Nucleus accumbens (tissue), 56 donors: ENCODE data around the gene DOCK3.
"Not testable (repeated sequence)": the region's sequence is repeated elsewhere in the genome, so short reads cannot be mapped to it uniquely, and the experiment has no call there.

Experiments used
- DNase-seq, 56 donors: peaks; one replicate each; lab custom pipeline; 2025; lab: John Stamatoyannopoulos, UW

Gene DOCK3

DNA sequence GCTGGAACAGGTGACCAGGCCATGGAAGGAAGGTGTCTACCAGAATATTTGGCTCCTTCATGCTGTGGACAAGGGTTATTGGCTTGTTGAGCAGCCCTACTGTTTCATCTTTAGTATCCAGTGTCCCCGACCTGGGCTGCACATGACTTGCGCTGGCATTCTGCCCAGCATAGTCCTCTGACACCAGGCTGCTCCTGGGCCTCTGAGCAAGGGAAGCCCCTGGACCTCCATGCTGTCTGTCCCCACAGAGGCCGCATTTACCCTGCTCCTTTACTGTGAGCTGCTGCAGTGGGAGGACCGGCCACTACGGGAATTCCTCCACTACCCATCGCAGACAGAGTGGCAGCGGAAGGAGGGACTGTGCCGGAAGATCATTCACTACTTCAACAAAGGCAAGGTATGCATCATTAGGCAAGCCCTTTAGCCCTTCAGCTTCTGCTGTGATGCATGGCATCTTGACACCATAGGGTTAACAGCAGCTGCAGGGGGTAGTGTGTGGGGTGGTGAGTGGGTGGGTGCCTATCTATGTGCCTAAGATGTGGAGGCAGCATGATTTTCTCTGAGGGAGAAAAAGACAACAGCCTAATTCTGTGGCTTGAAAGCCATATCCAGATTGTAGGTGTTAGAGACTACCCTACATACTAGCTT is 666.4 kb downstream of the DOCK3 start:
- DNase-seq = peak in 2 of 56 donors; percentile 8 to 11

GRCh38 chr3:51343918-51344687 is 669.4 kb downstream of the DOCK3 start:
- DNase-seq = no peak

DNA sequence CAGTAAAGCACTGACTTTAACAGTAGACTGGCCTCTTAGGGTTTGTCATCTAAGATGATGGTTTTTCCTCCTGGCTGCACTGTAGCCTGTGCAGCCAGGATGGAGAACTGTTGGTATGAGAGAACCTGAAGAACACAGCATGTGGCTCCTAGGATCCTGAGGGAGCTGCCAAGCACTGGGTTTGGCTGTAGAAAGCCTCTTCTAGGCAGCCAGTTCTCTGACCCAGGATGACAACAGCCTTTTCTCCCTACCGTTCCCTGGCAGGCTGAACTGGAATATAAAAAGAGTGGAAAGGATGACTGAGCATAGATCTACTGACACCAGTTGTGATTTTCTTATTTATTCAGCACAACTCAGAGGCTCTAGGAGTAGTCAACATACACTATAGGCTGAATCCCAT is 676.0 kb downstream of the DOCK3 start:
- DNase-seq = peak in 7 of 56 donors; percentile 4 to 31 (median 15)

DNA sequence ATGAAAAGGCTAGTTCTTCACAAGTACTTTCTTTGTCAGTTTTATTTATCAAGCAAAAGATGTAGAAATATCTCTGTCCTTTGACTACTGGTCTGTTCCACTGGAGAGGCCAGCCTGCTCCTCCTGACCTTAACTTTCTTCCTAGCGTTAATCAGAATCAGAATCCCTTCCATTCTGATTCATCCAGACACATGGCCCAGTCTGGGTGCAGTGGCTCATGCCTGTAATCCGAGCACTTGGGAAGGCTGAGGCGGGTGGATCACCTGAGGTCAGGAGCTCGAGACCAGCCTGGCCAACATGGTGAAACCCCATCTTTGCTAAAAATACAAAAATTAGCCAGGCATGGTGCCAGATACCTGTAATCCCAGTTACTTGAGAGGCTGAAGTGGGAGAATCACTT is 678.4 kb downstream of the DOCK3 start:
- DNase-seq = no peak

DNA sequence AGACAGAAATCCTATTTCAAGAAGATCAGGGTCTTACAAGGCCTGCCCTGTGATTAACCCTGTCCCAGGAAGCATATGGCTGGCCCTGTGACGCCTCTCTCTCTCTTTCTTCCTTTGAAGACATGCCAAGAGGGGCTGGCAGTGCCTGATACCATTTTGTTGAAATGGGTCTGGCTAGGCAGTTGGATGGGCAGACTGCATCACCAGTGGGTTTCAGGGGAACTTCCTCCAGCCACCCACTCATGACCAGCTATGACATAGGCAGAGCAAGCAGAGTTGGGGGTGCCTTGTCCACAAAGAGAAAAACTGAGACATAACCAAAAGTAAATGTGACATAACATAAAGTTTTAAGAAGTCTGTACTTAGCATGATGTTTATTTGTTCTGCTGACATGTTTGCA is 679.0 kb downstream of the DOCK3 start:
- no peak for DNase-seq

- DNase-seq = no peak
Measured at GRCh38 chr3:51354172-51354571, 679.4 kb downstream of the DOCK3 start.

DNA sequence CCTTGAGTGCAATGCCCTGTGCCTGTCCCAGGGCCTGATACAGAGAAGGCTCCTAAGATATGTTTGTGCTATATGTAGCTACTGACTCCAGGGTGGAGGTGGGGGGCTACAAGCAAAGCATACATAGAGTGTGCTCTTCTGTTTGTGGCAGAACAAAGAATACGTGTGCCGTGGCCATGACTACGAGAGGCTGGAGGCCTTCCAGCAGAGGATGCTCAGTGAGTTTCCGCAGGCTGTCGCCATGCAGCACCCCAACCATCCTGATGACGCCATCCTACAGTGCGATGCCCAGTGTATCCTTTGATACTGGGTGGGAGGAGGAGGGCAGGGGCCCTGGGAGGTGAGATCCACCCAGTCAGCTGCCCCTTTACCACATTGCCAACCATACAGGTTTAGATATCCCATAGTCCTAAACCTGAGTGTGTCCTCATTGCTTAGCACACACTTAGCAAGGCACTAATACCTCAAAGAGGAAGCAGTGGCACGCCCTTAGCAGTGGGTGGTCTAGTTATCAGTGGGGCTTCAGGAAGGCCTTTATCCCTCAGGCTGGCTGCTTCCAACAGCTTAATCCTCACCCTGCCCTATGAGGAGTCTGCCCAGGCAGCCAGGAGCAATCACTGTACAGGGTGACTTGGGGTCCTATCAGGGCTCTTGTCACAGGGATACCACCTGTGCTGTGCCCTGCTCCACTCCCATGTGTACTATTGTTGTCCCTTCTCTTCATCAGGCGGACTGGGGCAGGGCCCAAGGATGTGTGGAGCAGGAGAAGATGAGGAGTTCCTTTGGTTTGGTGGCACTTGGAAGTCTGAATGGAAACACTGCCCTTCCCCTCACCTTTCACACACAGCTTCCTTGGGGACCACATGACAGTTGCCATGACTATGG is 680.2 kb downstream of the DOCK3 start:
- DNase-seq = no peak

- no peak for DNase-seq
Measured at GRCh38 chr3:51355891-51356578, 681.3 kb downstream of the DOCK3 start.

DNA sequence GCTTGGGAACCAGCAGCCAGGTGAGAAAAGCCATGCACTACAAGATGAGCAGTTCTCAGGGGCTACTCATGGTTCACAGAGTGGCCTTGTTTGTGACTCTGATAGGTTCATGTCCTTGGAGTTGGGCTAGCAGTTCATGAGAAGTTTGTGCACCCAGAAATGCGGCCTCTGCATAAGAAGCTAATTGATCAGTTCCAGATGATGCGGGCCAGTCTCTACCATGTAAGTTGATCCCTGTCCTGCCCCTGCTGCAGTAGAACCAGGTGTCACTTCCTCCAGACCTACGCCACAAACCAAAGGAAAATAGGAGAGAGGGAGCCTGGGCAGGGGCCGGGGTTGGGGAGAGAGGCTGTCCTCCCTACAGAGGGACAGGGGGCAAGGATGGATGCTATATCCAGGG is 683.1 kb downstream of the DOCK3 start:
- DNase-seq = no peak

DNA sequence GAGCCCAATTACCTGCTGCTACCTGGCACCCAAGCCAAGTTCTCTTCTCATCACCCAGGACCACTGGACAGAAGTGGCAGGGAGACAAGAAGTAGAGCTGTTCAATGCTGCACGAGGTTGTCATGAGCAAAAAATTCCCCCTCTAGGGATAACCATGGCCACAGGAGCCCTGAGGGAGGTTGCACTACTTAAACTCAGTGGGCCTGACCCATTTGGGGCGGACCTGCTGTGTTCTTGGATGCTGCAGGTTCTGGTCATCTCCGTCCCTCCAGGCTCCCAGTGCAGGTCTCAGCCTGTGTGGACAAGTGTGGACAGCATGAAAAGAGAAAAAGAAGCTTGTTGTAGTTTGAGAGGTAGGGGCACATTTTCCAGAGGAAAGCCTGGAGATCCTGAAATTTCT is 684.3 kb downstream of the DOCK3 start:
- DNase-seq = no peak

DNA sequence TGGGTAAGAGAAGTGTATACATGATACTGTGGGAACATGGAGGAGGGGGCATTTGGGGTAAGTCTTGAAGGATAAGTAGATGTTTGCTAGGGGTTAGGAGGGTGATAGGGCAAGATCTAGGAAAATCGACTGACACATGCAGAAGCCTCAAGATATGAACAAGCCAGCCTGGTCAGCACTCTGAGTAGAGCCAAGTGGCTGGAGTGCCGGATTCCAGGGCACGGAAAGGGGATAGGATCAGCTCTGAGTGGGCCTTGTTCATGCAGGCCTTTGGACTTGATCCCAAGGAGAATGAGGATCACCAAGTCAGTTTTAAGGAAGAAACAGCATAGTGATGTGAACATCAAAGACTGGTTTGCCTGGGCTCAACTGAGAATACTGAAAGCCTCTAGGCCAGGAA is 686.1 kb downstream of the DOCK3 start:
- DNase-seq = no peak

- no peak for DNase-seq
Measured at GRCh38 chr3:51361746-51362145, 687.0 kb downstream of the DOCK3 start.

DNA sequence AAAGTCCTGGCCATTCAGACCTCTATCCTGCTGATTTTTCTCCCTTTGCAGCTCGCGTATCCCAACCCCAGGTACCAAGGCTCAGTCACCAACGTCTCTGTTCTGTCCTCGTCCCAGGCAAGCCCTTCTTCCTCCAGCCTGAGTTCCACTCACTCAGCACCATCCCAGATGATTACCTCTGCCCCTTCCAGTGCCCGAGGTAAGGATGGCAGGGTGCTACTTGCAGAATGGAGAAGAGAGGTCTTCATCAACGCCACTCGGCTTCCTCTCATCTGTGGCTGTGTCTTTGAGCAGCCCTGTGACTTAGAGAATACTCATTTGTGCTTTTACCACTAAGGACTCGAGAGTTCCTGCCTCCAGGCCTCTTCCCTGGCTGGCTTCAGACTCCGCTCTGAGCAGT is 687.7 kb downstream of the DOCK3 start:
- no peak for DNase-seq

GRCh38 chr3:51368276-51368675 is 693.5 kb downstream of the DOCK3 start:
- not testable (repeated sequence) for DNase-seq

DNA sequence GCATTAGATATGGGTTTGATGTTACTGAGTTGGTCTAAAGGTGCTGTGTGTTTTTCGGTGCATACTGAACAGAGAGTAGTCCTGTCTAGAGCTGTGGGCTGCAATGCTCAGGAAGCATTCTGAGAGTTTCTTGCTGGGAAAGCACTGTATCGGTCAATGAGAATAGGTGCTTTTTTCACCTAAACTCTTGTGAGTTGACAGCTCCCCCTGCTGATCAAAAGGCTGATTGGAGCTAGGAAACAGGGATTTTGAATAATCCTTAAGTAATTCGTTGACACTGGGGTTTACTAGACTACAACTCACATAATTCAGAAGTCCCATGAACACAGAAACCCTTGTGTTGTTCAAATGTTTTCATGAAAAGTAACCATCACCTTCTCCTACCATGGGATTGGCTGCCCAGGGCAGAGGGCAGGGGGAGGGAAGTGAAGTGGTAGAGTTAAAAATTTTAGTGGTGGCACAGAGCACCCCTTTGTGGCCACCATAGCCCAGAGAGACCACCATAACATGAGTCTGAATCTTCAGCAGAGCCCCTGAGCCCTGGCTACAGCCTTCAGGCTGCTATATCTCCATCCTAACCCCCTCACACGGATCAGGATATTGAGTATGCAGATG is 697.3 kb downstream of the DOCK3 start:
- peak in 20 of 56 donors; percentile 5 to 73 (median 16) for DNase-seq

DNA sequence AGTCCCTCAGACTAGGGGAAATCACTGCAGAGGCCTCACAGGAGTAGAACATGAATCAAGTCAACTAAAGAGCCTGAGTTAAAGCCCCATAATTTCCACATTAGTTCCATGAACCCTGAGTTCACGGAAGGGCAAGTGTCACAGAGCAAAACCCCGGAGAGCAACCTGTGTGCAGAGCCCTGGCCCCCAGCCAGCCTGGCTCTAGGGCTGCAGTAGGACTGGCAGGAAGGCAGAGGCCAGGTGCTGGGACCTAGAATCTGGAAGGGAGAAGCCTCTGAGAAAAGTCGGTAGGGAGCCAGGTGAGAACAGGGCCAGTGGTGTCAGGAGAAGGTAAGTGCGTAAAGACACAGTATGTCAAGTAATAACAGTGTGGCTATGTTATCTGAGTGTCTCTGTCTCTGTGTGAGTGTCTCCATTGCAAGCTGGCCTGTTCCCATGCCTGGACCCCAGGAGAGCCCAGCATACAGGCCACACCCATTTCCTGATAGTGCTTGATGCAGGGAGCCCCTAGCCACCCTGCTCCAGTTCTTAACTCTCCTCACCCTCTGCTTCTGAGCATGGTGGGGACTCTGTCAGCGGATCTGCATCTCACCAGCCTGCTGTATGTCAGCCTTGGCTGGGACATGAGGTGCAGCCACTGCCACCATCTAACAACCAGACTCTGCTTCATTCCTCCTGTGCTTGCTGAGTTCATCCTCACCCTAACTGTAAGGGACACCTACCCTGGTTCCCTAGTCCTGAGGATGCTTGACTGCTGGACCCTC is 699.1 kb downstream of the DOCK3 start:
- no peak for DNase-seq

DNA sequence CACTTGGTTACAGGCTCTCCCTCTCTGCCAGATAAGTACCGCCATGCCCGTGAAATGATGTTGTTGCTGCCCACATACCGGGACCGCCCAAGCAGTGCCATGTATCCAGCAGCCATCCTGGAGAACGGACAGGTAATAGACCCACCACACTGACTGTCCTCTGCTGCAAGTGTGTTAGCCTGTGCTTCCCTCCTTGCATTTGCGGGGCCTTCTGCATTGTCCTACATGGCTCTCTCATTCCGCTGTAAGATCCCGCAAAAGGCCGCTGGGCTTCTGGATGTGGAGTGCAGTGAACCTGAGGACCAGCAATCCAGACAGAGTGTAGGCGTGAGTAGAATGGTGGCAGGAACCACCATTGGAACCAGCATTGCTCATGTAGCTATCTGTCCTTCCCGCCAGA is 699.7 kb downstream of the DOCK3 start:
- DNase-seq = no peak

- no peak for DNase-seq
Measured at GRCh38 chr3:51375136-51375535, 700.4 kb downstream of the DOCK3 start.

DNA sequence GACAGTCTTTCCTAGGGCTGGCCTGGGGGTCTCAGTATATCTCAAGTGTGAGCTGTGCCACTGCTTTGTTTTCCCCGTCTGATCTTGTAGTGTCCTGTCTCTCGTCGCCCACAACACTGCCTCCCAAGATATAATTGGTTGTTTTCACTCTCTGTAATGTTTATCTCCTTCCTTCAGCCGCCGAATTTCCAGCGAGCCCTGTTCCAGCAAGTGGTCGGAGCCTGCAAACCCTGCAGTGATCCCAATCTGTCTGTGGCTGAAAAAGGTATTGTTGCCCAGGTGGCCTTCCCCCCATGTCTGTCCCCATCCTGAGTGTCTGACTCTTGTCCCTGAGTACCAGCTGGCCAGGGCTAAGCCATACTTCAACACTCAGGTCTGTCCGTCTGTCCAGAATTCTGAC is 700.8 kb downstream of the DOCK3 start:
- no peak for DNase-seq
